ENCODE measurements around the gene PVRIG. TPM values are rescaled to one million over a fixed set of nuclear protein-coding genes. Genes with fewer than 3 reads are reported as not detected.
"Not testable (repeated sequence)": the region's sequence is repeated elsewhere in the genome, so short reads cannot be mapped to it uniquely, and the experiment has no call there.

The PVRIG gene
- total RNA-seq, 1 donor from 2014 or later: not detected

DNA sequence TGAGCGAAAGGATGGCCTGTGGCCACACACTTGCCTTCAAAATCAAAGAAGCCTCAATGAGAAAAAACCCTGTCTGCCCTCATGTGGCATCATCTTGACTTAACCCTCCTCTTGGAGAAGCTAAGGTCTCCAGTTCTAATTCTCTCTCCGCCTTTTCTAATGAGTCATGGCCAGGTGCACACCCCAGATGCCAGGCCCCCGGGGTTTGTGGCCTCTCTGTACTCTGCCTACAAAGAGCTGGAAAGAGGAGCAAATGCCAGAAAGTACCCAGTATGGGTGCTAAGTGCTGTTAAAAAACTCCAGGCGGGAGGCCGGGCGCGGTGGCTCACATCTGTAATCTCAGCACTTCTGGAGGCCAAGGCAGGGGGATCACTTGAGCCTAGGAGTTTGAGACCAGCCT lies 20.2 kb downstream of the PVRIG start:
- not testable (repeated sequence) for H3K36me3 Mint-ChIP-seq (ENCODE audit: unreplicated experiment); H3K4me1 Mint-ChIP-seq (ENCODE audit: low read depth, unreplicated experiment); H3K9me3 Mint-ChIP-seq (ENCODE audit: unreplicated experiment); H3K4me3 Mint-ChIP-seq (ENCODE audit: unreplicated experiment); H3K27ac Mint-ChIP-seq (ENCODE audit: unreplicated experiment); DNase-seq
- H3K27me3 Mint-ChIP-seq (ENCODE audit: unreplicated experiment): peaks cover 15% of the 10 kb centered on the region

DNA sequence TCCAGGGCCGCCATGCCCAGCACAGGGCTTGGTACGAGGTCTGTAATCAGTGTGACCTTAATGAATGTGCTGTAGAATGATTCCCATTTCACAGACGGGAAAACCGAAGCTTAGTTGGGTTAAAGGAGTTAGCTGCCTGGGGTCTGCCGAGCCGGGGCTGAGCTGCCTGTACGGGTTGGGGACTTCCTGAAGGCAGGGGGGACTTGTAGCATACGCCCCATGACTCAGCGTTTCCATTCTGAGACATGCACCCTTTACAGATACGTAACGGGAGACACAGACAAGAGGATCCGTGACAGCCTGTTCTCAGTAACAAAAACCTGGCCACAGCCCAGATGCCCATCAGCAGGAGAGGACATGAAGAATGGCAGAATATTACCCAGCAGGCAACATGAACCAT lies 23.6 kb downstream of the PVRIG start:
- H3K4me3 Mint-ChIP-seq (ENCODE audit: unreplicated experiment); DNase-seq; H3K9me3 Mint-ChIP-seq (ENCODE audit: unreplicated experiment); H3K27me3 Mint-ChIP-seq (ENCODE audit: unreplicated experiment); H3K36me3 Mint-ChIP-seq (ENCODE audit: unreplicated experiment): not testable (repeated sequence)
- Mint-ChIP-seq H3K27ac (ENCODE audit: unreplicated experiment) (peak overlapping the region; percentile 48), H3K4me1 (ENCODE audit: low read depth, unreplicated experiment) (peaks cover 17% of the 10 kb centered on the region)

DNA sequence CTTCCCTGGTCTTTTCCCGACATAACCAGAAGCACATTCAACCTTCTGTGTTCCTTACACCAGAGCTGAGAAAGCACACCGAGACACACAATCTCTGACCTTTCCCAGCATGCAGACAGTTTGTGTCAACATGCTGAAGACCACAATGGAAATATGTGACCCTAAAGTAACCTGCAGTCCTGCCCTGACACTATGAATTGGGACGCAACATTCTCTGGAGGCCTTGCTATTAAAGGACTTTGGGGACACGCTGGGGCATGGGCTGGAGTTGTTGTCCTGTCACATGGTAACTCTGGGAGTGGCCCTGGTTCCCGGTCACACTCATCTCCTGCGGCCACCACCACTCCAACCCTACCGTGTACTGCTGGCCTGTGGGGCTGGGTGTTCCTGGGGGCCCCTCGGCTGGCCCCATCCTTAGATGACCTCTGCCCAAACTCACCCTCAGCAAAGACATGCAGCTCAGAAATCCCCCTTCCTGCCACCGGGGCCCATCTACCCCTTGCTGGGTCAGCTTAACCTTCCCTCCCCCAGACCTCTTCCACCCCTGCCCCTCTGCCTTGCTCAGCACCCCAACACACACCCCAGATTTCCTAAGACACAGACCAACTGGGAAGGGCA lies 25.3 kb downstream of the PVRIG start:
- not testable (repeated sequence) for H3K27me3 Mint-ChIP-seq (ENCODE audit: unreplicated experiment); H3K36me3 Mint-ChIP-seq (ENCODE audit: unreplicated experiment); H3K4me3 Mint-ChIP-seq (ENCODE audit: unreplicated experiment); H3K9me3 Mint-ChIP-seq (ENCODE audit: unreplicated experiment); DNase-seq
- peaks cover 20% of the 10 kb centered on the region for H3K4me1 Mint-ChIP-seq (ENCODE audit: low read depth, unreplicated experiment)
- peak overlapping the region; percentile 12 for H3K27ac Mint-ChIP-seq (ENCODE audit: unreplicated experiment)

DNA sequence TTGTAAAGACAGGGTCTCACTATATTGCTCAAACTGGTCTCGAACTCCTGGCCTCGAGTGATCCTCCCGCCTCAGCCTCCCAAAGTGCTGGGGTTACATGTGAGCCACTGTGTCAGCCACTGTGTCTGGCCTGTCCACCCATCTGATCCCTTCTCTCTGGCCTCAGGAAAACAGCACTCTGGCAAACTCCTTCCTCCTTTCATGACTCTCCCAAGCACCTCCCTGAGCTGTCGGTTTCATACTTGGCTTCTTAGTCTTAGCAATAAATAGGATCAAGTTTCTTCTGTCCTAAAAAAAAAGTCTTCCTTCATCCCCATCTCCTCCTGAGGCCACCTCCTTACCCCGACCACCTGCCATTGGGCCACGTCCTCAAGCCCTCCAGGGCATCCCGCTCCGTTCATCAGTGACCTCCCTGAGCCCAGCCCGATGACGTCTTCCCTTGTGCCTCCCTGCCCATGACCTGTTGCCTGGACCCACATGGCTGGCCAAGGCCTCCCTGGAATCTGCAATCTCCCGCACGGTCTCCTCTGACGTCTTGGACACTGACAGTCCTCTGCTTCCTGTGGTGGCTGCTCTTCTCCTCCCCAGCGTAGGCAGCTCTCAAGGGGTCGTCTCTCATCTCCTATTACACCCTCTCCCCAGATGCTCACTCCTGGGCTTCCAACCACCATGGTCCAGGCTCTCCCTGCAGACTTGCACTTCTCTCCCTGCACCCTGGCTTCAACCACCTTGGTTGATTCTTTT lies 26.5 kb downstream of the PVRIG start:
- not testable (repeated sequence) for H3K27me3 Mint-ChIP-seq (ENCODE audit: unreplicated experiment); H3K36me3 Mint-ChIP-seq (ENCODE audit: unreplicated experiment); DNase-seq; H3K4me3 Mint-ChIP-seq (ENCODE audit: unreplicated experiment); H3K9me3 Mint-ChIP-seq (ENCODE audit: unreplicated experiment)
- Mint-ChIP-seq H3K27ac (ENCODE audit: unreplicated experiment) (peak overlapping the region; percentile 6), H3K4me1 (ENCODE audit: low read depth, unreplicated experiment) (peaks cover 20% of the 10 kb centered on the region)

DNA sequence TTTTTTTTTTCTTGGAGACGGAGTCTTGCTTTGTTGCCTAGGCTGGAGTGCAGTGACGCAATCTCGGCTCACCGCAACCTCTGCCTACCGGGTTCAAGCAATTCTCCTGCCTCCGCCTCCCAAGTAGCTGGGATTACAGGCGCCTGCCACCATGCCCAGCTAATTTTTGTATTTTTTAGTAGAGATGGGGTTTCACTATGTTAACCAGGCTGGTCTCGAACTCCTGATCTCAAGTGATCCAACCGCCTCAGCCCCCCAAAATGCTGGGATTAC lies 27.1 kb downstream of the PVRIG start:
- H3K36me3 Mint-ChIP-seq (ENCODE audit: unreplicated experiment); H3K27ac Mint-ChIP-seq (ENCODE audit: unreplicated experiment); H3K27me3 Mint-ChIP-seq (ENCODE audit: unreplicated experiment); H3K9me3 Mint-ChIP-seq (ENCODE audit: unreplicated experiment); H3K4me3 Mint-ChIP-seq (ENCODE audit: unreplicated experiment); DNase-seq: not testable (repeated sequence)
- peaks cover 20% of the 10 kb centered on the region for H3K4me1 Mint-ChIP-seq (ENCODE audit: low read depth, unreplicated experiment)

DNA sequence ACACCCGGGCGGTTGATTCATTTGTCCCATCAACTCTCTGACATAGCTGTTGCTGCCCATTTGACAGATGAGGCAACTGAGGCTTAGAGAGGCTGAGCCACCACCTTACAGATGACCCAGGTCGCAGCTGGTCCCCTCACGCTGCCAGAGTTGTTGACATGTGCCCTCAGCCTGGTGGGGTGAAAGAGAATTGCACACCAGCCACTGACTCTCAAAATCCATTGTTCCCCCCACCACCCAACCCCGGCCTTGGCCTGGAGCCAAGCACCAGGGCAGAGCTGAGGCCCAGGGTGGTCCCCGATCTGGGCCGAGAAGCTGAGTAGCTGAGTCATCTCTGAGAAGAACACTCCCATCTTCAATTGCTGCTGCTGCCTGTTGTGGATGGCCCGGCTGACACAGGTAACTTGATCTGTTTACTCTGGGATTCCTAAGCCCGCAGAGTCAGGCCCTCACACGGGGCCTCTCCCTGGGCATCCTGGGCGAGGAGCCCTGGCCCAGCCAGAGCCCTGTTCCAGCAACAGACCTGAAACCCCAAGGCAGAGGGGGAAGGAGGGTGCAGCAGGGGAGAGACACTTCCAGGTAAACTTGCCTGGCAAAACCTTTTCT lies 27.5 kb downstream of the PVRIG start:
- Mint-ChIP-seq H3K9me3 (ENCODE audit: unreplicated experiment) (peaks cover 7% of the 10 kb centered on the region), H3K36me3 (ENCODE audit: unreplicated experiment) (no peaks in the 10 kb centered on the region), H3K4me3 (ENCODE audit: unreplicated experiment) (no peak overlapping the region), H3K4me1 (ENCODE audit: low read depth, unreplicated experiment) (peaks cover 20% of the 10 kb centered on the region), H3K27ac (ENCODE audit: unreplicated experiment) (peak overlapping the region; percentile 38), H3K27me3 (ENCODE audit: unreplicated experiment) (peaks cover 4% of the 10 kb centered on the region)
- peak; percentile 40 for DNase-seq
- TF ChIP-seq, protein P1, sequence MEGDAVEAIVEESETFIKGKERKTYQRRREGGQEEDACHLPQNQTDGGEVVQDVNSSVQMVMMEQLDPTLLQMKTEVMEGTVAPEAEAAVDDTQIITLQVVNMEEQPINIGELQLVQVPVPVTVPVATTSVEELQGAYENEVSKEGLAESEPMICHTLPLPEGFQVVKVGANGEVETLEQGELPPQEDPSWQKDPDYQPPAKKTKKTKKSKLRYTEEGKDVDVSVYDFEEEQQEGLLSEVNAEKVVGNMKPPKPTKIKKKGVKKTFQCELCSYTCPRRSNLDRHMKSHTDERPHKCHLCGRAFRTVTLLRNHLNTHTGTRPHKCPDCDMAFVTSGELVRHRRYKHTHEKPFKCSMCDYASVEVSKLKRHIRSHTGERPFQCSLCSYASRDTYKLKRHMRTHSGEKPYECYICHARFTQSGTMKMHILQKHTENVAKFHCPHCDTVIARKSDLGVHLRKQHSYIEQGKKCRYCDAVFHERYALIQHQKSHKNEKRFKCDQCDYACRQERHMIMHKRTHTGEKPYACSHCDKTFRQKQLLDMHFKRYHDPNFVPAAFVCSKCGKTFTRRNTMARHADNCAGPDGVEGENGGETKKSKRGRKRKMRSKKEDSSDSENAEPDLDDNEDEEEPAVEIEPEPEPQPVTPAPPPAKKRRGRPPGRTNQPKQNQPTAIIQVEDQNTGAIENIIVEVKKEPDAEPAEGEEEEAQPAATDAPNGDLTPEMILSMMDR (IDR thresholded peaks at IDR 0.05; ENCODE audit: partially characterized antibody, unreplicated experiment): no peak

DNA sequence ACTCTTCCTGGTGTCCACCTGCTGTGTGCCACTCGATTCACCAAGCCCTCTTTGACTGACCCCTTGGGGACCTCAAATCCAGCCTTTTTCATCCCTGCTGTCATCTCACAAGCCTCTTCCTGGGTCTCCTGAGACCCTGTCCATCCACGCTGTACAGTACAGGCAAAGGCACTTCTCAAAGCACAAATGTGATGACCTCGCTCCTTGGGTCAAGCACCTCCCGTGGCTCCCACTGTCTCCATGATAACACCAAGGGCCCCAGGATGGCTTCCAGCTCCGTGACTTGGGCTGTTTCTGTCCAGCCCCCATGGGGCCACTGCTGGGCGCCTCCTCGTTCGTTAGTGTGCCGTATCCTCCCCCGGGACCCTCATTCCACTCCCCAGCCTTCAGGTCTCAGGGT lies 28.7 kb downstream of the PVRIG start:
- Mint-ChIP-seq H3K36me3 (ENCODE audit: unreplicated experiment) (no peaks in the 10 kb centered on the region), H3K4me3 (ENCODE audit: unreplicated experiment) (peak overlapping the region; percentile 69), H3K4me1 (ENCODE audit: low read depth, unreplicated experiment) (peaks cover 20% of the 10 kb centered on the region), H3K27ac (ENCODE audit: unreplicated experiment) (peak overlapping the region; percentile 18), H3K27me3 (ENCODE audit: unreplicated experiment) (peaks cover 3% of the 10 kb centered on the region), H3K9me3 (ENCODE audit: unreplicated experiment) (peaks cover 6% of the 10 kb centered on the region)
- TF ChIP-seq, protein P1 (IDR thresholded peaks at IDR 0.05; ENCODE audit: partially characterized antibody, unreplicated experiment): no peak
- no peak for DNase-seq

Measured in glutamatergic neuron (in vitro differentiated cells).